IMR-90 (cell line): ENCODE measurements around the gene BRD3.
"Not testable (repeated sequence)": the region's sequence is repeated elsewhere in the genome, so short reads cannot be mapped to it uniquely, and the experiment has no call there.

Source experiments
- BHLHE40 ChIP-seq: fragments of 150-350 bp; IDR thresholded peaks from 2 replicates; pipeline ENCODE4 v1.6.1; 2016; ENCODE audit warnings: mild to moderate bottlenecking, low read depth, low read length
- CTCF ChIP-seq: conservative IDR thresholded peaks from 2 replicates; pipeline ENCODE4 v1.5.1; 2012; ENCODE audit warnings: mild to moderate bottlenecking, low read depth, low read length, improper control_type of control experiment
- ELK1 ChIP-seq: fragments of 150-350 bp; IDR thresholded peaks from 2 replicates; pipeline ENCODE4 v1.6.1; 2016; ENCODE audit warnings: low read depth, mild to moderate bottlenecking, low read length, moderate library complexity, borderline replicate concordance
- MAZ ChIP-seq: IDR thresholded peaks from 2 replicates; pipeline ENCODE4 v1.6.1; 2012; ENCODE audit warnings: low read depth, mild to moderate bottlenecking, low read length, improper control_type of control experiment, moderate library complexity, borderline replicate concordance
- MXI1 ChIP-seq: IDR thresholded peaks from 2 replicates; pipeline ENCODE4 v1.6.1; 2012; ENCODE audit warnings: low read depth, mild to moderate bottlenecking, low read length, moderate library complexity, borderline replicate concordance
- POLR2A ChIP-seq: IDR thresholded peaks from 2 replicates; pipeline ENCODE4 v1.6.1; 2012; ENCODE audit warnings: mild to moderate bottlenecking, low read depth, low read length
- SMC3 ChIP-seq: fragments of 150-350 bp; IDR thresholded peaks from 2 replicates; pipeline ENCODE4 v1.6.1; 2016; ENCODE audit warnings: low read depth, mild to moderate bottlenecking, antibody characterized with exemption, low read length, moderate library complexity
- TF ChIP-seq, protein P1 (sequence below): fragments of 150-350 bp; IDR thresholded peaks from 2 replicates; pipeline ENCODE4 v1.6.1; 2017; ENCODE audit warnings: mild to moderate bottlenecking, antibody characterized with exemption, low read length, low read depth

- not testable (repeated sequence) for TF ChIP-seq BHLHE40, CTCF, MAZ, ELK1, POLR2A, SMC3, MXI1
- TF ChIP-seq, protein P1, sequence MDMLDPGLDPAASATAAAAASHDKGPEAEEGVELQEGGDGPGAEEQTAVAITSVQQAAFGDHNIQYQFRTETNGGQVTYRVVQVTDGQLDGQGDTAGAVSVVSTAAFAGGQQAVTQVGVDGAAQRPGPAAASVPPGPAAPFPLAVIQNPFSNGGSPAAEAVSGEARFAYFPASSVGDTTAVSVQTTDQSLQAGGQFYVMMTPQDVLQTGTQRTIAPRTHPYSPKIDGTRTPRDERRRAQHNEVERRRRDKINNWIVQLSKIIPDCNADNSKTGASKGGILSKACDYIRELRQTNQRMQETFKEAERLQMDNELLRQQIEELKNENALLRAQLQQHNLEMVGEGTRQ: not testable (repeated sequence)
Measured at GRCh38 chr9:134075689-134076088, 7.9 kb upstream of the BRD3 start.
